Inferior parietal cortex (tissue), 1 donor: ENCODE measurements around the gene NTNG2.
A peak's percentile ranks its signal among the peaks of the same experiment; 100 is the strongest.

Experiments
- DNase-seq: peaks from one replicate; pipeline ENCODE4 v3.0.0-alpha.2; 2016; ENCODE audit errors: extremely low spot score

The NTNG2 gene

GRCh38 chr9:132146575-132146974 lies 15.3 kb upstream of the NTNG2 start:
- DNase-seq = no peak

GRCh38 chr9:132147331-132147730 lies 14.5 kb upstream of the NTNG2 start:
- no peak for DNase-seq

- DNase-seq = no peak
Observed at GRCh38 chr9:132147839-132148238, 14.0 kb upstream of the NTNG2 start.

- no peak for DNase-seq
Observed at GRCh38 chr9:132150256-132150655, 11.6 kb upstream of the NTNG2 start.

- no peak for DNase-seq
Observed at GRCh38 chr9:132151118-132151517, 10.7 kb upstream of the NTNG2 start.

GRCh38 chr9:132152231-132152630 lies 9.6 kb upstream of the NTNG2 start:
- no peak for DNase-seq

- no peak for DNase-seq
Observed at GRCh38 chr9:132154863-132155567, 6.8 kb upstream of the NTNG2 start.

- no peak for DNase-seq
Observed at GRCh38 chr9:132155568-132155895, 6.3 kb upstream of the NTNG2 start.

GRCh38 chr9:132156262-132156661 lies 5.6 kb upstream of the NTNG2 start:
- DNase-seq = no peak

GRCh38 chr9:132157347-132158116 lies 4.3 kb upstream of the NTNG2 start:
- DNase-seq = no peak

GRCh38 chr9:132160802-132161742 lies 786 bp upstream of the NTNG2 start:
- DNase-seq = no peak

GRCh38 chr9:132162764-132163456 lies 1.1 kb downstream of the NTNG2 start:
- DNase-seq = no peak

GRCh38 chr9:132163457-132163875 lies 1.6 kb downstream of the NTNG2 start:
- no peak for DNase-seq

GRCh38 chr9:132163876-132164603 lies 2.2 kb downstream of the NTNG2 start:
- no peak for DNase-seq

- no peak for DNase-seq
Observed at GRCh38 chr9:132164604-132165362, 2.9 kb downstream of the NTNG2 start.

- DNase-seq = no peak
Observed at GRCh38 chr9:132166599-132166998, 4.7 kb downstream of the NTNG2 start.

- DNase-seq = no peak
Observed at GRCh38 chr9:132167192-132167591, 5.3 kb downstream of the NTNG2 start.

- DNase-seq = no peak
Observed at GRCh38 chr9:132168347-132168746, 6.5 kb downstream of the NTNG2 start.

- DNase-seq = no peak
Observed at GRCh38 chr9:132168851-132169250, 7.0 kb downstream of the NTNG2 start.

- DNase-seq = peak; percentile 60
Observed at GRCh38 chr9:132169672-132170392, 8.0 kb downstream of the NTNG2 start.
